ENCODE measurements around the gene TMEM184B.

The TMEM184B gene

DNA sequence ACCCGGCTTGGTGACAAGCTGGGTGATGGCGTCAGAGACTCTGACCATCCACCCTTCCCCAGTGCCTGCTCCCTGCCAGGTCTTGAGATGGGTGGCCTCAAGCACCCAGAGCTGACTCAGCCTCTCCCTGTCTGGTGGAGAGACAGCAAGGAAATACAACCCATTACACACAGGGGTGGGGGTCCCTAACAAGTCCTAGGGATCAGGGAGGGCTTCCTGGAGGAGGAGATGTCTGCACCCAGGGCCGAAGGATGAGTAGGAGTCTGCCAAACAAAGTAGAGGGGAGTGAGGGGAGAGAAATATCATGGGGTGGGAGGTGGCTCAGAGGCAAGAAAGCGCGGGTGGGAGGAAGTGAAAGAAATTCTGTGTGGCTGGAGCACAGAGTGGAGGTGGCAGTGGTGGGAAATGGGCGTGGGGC, 64.2 kb downstream of the TMEM184B start:
- no peak for DNase-seq

DNA sequence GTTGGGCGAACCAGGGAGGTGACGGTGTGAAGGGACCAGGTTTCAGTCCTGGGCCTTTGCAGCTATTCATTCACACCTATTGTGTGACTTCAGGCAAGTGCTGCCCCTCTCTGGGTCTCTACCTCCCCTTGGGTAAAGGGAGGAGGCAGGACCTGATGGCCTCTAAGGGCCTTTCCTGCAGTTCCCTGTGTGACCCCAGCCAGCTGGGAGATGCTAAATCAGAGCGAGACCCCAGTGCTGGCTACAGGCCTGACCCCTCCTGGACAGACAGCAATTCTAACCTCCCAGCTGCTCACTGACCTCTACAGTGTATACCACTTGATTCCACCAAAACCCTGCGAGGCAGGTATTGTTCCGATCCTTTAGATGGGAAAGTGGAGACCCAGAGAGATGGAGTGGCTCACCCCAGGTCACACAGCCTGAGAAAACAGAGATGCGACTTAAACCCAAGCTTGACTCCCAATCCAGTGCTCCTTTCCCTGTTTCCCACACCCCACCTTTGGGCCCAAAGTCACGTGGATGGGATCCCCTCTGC, 64.8 kb downstream of the TMEM184B start:
- DNase-seq: no peak

DNA sequence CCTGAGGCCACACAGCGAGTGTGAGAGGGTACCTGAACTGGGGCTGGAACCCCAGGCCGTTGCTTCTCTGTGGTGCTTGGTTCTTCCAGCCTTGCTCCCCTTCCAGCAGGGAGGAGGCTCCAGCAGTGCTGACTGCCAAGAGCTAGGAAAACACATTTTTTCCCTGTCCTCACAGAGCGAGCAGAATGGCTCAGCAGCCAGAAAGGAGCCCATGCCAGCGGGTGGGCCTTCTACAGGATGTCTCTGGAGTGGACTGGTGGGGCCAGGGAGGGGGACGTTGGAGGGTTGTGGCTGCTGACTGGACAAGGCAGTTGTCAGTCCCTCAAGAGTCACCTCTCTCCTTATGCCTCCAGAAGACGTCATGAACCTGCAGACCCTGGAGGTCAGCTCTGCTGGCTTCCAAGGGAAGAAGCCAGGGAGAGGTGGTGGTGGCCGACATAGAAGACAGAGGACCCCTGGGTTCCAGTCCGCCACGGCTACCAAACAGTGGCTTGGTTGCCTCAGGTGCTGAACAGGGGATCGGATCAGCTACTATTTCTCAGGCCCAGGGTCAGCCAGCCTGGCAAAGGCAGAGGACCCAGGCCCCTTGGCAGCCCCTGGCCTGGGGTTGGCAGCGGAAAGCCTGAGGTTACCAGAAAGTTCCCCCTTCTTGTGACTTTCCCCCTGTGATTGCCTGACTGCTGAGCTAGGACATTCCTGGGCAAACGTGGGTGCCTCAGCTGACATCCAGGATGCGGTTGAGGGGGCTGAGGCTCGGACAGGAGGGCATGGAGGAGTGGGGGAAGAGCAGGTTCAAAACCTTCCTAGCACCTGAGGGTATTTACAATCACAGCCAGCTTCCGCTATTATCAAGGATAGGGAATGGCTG, 67.3 kb downstream of the TMEM184B start:
- peak in 43 of 58 donors; percentile 15 to 79 (median 48) for DNase-seq

DNA sequence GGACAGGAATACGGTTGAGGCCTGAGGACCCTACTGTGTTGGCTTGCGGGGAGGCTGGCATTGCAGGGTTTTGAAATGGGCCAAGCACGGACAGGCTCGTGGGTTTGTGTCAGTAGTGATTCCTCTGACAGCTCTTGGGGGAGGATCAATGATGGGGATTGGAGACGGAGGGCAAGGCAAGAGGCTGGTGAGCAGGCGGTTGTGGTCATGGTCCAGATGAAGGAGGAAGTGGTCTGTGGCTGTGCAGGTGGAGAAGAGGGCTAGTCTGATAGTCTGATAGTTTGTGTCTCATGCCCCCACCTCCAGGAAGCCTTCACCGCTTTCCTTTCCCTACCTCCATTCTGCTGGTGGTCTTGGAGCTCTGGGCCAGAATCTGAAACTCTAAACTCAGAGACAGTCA, 68.0 kb downstream of the TMEM184B start:
- no peak for DNase-seq

DNA sequence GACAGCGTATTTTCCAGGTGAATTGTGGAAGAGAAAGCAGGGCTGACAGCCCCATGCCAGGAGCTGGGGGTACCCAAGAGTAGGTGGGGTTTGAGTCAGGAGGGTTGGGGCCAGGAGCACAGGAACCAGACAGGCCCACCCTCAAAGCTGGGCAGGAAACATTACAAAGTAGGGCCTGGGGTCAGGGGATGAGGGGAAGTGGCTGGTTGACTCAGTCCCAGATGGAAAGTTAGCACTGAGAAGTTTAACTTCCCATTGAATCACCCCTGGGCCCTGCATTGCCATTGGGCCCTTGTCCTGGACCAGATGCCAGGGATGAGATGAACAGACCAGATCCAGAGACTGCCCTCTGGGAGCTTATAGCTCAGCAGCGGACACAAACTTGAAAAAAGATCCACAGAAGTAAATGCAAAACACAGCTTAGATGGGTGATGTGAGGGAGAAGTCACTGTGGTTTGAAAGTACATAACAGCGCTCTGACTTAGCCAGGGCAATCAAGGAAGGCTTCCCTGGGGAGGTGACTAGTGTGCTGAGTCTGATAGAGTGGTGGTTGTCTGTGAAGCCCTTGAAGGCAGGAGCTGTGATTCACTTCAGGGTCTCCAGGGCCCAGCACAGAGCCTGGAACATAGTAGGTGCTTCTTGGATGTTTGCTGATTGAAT, 68.8 kb downstream of the TMEM184B start:
- no peak for DNase-seq

DNA sequence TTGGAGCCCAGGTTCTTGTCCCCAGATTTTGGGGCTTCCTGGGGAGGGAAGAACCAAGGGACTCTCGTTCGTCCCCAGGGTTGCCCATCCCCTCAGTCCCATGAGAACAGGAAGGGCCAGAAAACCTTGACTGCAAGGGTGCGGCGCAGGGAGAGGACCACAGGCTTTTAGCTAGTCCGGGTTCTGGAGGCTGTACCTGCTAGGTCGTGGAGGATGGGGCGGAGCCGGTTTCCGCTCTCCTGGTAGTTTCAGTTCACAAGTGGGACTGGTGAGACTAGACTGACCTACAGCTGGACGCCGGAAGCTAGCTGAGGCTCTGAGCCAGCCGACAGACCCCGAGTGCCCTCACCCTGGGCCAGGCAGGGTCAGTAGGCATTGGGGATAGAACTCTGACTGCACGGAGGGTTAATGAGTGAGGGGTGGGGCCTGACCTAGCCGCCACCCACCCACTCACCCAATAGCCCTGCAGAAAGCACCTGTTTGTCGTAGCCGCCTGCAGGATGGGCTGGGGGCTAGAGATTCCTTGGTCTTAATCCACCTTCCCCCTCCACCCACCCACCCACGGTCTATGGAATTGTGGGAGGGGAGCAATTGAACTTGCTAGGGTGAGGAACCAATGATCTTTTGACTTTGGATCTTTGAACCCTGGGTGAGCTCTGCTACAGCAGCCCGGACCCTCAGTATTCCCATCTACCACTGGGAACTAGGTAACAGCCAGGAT, 69.6 kb downstream of the TMEM184B start:
- DNase-seq: no peak

DNA sequence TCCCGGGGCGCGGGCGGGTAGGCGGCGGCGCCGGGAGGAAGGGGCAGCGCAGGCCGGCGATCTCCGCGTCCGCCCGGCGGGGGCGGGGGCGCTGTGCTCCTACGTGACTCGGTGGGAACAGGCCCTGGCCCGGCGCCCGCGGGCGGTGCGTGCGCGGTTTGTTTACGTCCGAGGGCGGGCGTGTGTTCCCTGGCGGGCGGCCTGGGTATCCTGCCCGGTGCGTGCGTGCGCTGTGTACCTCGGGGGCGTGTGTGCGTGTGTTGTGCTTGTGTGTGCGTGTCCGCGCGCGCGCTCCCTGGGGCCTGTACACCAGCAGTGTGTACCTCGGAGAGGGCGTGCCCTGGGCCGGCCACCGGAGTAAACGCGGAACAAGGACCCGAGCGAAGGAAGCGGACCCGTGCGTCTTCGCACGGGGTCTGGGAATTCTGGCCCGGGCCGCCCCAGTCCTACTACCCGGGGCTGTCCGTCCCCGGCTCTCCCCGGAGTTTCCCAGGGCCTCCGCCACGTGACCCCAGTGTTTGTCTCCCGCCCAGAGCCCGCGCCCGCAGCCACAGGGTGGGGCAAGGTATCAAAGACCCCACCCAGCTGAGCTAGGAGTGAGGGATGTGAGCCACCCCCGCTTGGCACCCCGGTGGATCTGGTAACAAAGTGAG, 70.2 kb downstream of the TMEM184B start:
- peak in 34 of 58 donors; percentile 13 to 86 (median 48) for DNase-seq

DNA sequence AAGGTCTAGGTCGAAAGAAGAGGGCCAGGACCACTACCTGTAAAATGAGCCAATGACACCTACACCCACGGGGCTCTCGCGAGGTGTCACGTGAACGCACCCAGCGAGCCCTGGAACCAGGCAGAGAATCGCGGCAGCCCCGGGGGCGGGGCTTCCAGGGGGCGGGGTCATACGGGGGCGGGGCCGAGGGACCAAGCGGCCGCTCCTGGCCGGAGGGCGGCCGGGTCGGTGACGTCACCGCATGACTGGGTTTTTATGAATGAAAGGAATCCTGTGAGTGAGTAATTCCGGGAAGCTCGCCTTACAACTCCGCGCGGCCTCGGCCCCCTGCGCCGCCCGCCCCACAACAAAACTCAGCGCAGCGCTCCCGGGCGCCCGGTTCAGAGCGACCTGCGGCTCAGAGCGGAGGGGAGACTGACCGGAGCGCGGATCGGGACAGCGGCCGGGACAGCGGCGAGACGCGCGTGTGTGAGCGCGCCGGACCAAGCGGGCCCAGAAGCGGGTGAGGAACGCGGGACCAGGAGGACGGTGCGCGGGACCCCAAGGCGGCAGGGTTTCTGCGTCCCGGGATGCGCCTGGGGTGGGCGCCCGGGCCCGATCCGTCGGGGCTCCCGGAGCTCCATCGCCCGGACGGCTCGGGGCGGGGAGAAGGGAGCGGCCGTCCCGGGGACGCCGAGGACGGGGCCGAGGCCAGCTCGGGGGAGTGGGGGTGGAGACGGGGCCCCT, 70.9 kb downstream of the TMEM184B start, which contains the start of gene MAFF:
TSS of gene MAFF (plus strand) at position 284 of the 726 bp plus-strand sequence. CDS start 11,860 bp downstream, outside the sequence.
- DNase-seq: peak in 56 of 58 donors; percentile 29 to 95 (median 86)

DNA sequence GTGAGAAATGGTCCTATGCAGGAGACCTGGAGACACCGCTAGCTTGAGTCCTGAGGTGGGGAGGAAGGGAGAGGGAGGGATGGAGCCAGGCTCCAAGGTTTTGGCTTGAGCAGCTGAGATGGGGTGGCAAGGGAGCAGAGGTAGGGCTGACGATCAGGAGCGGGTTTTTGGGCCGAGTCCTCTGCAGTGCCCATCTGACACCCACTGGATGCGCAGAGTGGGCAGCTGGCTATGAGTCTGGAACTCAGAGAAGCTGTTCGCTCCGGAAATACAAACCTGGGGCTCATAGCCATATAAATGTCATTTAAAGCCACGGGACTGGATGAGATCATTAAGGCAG, 71.5 kb downstream of the TMEM184B start:
- no peak for DNase-seq

DNA sequence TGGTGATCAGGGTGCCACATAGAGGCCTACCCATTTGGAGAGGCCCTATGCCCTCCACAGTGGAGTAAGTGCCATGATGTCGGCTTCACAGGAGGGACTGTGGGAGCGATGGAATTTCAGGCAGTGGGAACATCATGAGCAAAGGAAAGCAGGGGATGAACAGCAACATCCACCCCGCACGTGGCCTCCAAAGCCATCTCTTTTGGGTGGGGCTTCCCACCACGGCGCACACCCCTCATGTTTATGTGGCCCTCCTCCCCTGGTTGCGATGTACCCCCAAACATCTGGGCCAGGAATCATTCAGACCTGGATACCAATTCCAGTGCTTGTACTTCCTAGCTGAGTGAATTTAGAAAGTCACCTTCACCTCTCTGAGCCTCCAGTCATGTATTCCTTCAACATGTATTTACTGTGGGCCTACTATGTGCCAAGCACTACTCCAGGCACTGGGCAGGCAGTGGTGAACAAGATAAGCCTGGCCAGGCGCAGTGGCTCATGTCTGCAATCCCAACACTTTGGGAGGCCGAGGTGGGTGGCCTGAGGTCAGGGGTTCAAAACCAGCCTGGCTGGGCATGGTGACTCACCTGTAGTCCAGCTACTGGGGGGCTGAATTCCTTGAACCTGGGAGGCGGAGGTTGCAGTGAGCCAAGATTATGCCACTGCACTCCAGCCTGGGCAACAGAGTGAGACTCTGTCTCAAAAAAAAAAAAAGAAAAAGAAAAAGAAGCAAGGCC, 72.8 kb downstream of the TMEM184B start:
- no peak for DNase-seq

DNA sequence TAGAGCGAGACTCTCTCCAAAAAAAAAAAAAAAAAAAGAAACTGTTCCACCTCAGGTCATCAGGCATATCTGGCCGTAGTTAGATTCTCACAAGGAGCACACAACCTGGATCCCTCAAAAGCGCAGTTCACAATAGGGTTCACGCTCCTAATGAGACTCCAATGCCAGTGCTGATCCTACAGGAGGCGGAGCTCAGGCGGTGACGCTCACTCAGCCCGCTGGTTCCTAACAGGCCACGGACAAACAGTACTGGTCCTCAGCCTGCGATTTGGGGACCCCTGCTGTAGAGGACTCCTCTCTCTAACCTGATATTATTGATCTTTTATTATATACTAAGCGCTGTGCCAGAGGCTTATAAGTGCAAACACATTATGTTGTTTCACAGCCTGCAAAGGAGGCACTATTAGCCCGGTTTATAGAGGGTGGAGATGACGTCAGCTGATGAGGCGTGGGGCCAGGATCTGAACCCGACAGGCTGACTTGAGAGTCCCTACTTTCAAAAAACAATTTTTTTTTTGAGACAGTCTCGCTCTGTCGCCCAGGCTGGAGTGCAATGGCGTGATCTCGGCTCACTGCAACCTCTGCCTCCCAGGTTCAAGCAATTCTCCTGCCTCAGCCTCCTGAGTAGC, 75.9 kb downstream of the TMEM184B start:
- peak in 1 of 58 donors; percentile 36 for DNase-seq

DNA sequence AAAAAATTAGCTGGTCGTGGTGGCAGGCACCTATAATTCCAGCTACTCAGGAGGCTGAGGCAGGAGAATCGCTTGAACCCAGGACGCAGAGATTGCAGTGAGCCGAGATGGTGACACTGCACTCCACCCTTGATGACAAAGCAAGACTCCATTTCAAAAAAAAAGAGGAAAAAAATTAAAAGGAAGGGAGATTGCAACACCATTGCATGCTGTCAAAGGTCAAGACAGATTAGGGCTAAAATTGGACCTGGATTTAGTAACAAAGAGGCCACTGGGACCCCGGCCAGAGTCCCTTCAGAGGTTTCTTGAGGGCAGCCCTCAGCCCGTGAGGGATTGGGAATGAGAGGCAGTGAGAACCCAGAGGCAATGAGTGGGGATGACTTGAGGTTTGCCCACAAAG, 79.2 kb downstream of the TMEM184B start:
- no peak for DNase-seq

DNA sequence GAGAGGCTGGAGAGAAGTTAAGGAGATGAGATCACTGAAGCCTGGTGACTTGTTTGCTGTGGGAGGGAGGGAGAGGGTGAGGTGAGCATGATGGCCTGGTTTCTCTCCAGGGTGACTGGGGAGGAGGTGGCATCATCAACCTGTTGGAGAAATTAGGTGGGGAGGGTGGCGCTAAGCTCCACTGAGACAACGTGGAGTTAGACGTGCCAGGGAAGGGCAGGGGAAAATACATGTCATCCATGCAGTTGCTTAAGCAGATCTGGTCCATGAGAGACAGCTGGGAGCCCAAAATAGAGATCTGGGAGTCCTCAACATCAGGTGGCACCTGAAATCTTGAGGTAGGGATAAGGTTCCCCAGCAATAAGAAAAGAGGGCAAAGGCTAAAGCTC, 80.3 kb downstream of the TMEM184B start:
- DNase-seq: no peak

DNA sequence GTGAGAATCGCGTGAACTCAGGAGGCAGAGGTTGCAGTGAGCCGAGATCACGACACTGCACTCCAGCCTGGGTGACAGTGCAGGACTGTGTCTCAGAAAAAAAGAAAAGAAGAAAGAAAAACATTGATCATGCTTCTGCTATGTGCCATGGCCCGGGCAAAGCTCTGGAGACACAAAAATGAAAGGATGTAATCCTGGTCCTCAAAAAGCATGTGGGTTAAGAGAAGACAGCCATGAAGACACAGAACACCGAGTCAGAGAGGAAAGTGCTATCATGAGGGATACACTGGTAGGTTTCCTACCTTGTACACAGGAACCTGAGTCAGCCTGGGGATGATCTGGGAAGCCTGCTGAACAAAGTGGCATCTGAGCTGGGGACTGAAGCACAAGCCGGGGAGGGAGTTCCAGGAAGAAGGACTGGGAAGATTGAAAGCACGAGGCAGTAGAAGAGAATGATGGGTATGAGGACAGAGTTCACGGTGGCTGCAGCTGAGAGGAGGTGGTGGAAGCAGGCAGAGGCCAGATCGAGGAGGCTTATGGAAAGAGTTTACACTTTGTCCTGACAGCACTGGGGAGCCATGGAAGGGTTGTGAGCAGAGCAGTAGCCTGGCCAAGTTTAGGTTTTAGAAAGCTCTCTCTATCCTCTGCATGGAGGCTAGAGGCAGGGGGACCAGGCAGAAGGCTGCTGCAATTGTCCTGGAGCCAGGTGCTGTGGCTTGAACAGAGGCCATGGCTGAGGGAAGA, 80.9 kb downstream of the TMEM184B start:
- no peak for DNase-seq

DNA sequence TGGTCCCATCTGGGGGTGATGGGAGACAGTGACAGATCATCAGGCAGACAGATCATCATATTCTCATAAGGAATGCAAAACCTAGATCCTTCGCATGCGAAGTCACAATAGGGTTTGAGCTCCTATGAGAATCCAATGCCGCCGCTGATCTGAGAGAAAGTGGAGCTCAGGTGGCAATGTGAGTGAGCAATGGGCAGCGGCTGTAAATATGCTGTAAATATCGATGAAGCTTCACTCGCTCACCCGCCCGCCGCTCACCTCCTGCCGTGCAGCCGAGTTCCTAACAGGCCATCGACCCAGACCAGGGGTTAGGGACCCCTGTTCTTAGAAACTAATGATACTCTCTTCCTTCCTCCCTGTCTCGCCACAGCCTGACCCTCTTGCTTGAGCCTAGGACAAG, 81.8 kb downstream of the TMEM184B start:
- DNase-seq: no peak

DNA sequence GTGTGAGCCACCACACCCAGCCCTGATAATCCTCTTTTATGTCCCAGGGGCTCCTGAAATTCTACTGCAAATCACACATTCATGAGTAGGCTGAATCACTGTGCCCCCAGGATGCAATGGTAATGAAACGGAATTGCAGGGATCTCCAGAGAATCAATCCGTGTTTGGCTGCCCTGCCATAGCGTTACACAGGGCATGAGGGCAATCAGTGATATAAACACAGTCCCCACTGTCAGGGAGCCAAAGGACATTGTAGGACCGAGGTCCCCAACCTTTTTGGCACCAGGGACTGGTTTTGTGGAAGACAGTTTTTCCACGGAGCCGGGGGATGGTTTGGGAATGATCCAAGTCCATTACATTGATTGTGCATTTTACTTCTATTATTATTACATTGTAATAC, 82.2 kb downstream of the TMEM184B start:
- no peak for DNase-seq

DNA sequence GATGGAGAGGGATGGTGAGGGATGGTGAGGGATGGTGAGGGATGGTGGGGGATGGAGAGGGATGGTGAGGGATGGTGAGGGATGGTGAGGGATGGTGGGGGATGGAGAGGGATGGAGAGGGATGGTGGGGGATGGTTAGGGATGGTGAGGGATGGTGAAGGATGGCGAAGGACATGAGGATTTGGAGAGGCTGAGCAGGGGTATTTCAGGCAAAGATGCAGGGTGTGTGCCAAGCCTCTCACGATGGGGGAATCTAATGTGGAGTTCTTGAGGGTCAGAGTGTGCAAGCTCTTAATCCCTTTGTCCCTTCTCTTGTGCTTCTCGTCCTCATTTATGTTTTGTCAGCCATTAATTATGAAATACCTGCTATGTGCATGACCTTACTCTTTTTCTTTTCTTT, 83.7 kb downstream of the TMEM184B start:
- no peak for DNase-seq

DNA sequence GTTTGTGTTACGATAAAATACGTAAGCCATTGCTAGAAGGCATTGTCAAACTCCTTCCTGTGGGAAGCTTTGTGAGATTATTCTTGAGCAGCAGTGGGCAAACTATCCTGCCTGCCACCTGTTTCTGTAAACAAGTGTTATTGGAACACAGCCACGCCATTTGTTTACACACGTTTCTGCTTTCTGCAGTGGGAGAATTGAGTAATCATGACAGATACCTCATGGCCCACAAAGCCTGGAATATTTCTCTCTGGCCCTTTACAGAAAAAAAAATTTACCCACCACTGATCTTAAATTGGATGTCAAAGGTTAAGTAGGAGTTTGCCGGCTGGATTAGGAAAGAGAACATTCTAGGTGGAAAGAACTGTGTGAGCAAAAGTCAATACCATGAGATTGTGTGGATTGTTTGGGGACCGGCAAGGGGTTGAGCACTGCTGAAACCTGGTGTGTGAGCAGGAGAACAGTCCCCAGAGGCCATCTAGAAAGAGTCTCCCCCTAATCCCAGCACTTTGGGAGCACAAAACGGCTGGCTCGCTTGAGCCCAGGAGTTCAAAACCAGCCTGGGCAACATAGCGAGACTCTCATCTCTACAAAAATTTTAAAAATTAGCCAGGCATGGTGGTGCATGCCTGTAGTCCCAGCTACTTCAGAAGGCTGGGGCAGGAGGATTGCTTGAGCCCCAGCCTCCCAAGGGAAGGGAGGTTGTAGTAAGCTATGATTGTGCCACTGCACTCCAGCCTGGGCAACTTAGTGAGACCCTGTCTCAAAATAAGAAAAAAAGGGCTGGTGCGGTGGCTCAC, 85.2 kb downstream of the TMEM184B start:
- DNase-seq: no peak
